Measurements from ENCODE around the gene CORO2A. TPM values are rescaled to one million over a fixed set of nuclear protein-coding genes. Genes with fewer than 3 reads are reported as not detected.

The CORO2A gene
- total and polyA plus RNA-seq, 2 of the 8 experiments (the other 6 are each of a cell fraction or from before 2014, with no cell fraction given) = 13.7 to 27.9 TPM

- H3K9me3 ChIP-seq (ENCODE audit: insufficient read depth in 2 of 2, low read depth in 1 of 2, low read length in 1 of 2) = peaks cover 3 to 5% of the 10 kb centered on the region in 2 experiments; a peak in 3 of 4 replicates
- H2BK120ac ChIP-seq (replicated peaks; ENCODE audit: low read depth, low read length) = no peak overlapping the region
- no peak overlapping the region for H2BK5ac ChIP-seq (ENCODE audit: low read depth, low read length)
- H4K5ac ChIP-seq (ENCODE audit: insufficient read length, low read depth, low read length) = no peak overlapping the region
- 0 out of 2 replicates have a peak overlapping the region, but pooled peaks have one; percentile 69 for H4K8ac ChIP-seq (ENCODE audit: extremely low read depth, insufficient read depth, low read length)
- no peaks in the 10 kb centered on the region for H3K27me3 ChIP-seq (replicated peaks in 1 of 4; ENCODE audit: control insufficient read depth in 3 of 4, extremely low read depth in 1 of 4, insufficient read depth in 3 of 4, low read length in 3 of 4)
- H2AK5ac ChIP-seq (ENCODE audit: low read depth, low read length) = no peak overlapping the region
- peaks cover 0 to under 1% (median 0%) of the 10 kb centered on the region in 4 experiments; a peak in 1 of 8 replicates for H3K36me3 ChIP-seq (ENCODE audit: control insufficient read depth in 2 of 4, insufficient read depth in 4 of 4, low read length in 3 of 4)
- 83% methylated on average over 7 of the region's 7 CpGs; no CpG with 5 or more reads in 1 of the 2 experiments for WGBS, 2 experiments (ENCODE audit: extremely low coverage in 1 of 2, insufficient coverage in 1 of 2, insufficient read length in 1 of 2, insufficient replicate concordance in 2 of 2, low coverage in 1 of 2, low lambda C conversion rate in 2 of 2, missing lambda C conversion rate in 1 of 2)
- H3K23me2 ChIP-seq (ENCODE audit: low read depth, low read length) = no peaks in the 10 kb centered on the region
- H4K91ac ChIP-seq (replicated peaks; ENCODE audit: insufficient read length, low read length) = no peak overlapping the region
- H3K79me2 ChIP-seq (ENCODE audit: control insufficient read depth in 1 of 2, insufficient read depth in 2 of 2, low read length in 2 of 2) = no peaks in the 10 kb centered on the region
- no peak overlapping the region for H3K23ac ChIP-seq (ENCODE audit: insufficient read length)
- DNase-seq (ENCODE audit: low read depth in 1 of 2, low spot score in 2 of 2) = no peak
- peaks cover 0 to 10% (median 6%) of the 10 kb centered on the region in 4 experiments; a peak in 6 of 7 replicates for H3K4me1 ChIP-seq (replicated peaks in 1 of 4; ENCODE audit: control insufficient read depth in 3 of 4, insufficient read depth in 4 of 4, low read length in 3 of 4)
- H3K4me2 ChIP-seq (ENCODE audit: insufficient read depth in 1 of 2, low read depth in 2 of 2, low read length in 2 of 2) = no peak overlapping the region
- FAIRE-seq = no peak
- H2BK20ac ChIP-seq (ENCODE audit: low read length) = no peak overlapping the region
- no peak overlapping the region for H3K9ac ChIP-seq (replicated peaks in 1 of 4; ENCODE audit: extremely low read depth in 1 of 4, low read depth in 3 of 4, low read length in 3 of 4)
- POLR2A ChIA-PET (ENCODE audit: partially characterized antibody) = interaction anchor here (0.9 kb wide), 1 partner anchor 101 kb away, joined by 3 read pairs; no protein-coding TSS in a partner anchor
- H2BK15ac ChIP-seq (ENCODE audit: low read length) = no peak overlapping the region; the same call in 1 of the 2 replicates
- no peak overlapping the region for H2BK12ac ChIP-seq (ENCODE audit: low read depth, low read length)
- H4K20me1 ChIP-seq (replicated peaks in 1 of 2; ENCODE audit: control insufficient read depth in 1 of 2, insufficient read depth in 2 of 2, low read length in 2 of 2) = no peaks in the 10 kb centered on the region
- H3K79me1 ChIP-seq (ENCODE audit: low read depth, low read length) = no peaks in the 10 kb centered on the region
- H3K56ac ChIP-seq (replicated peaks; ENCODE audit: insufficient read length, low read depth, low read length) = no peak overlapping the region
- H3K27ac ChIP-seq (ENCODE audit: low read depth, low read length) = no peak overlapping the region
- H3K4ac ChIP-seq (replicated peaks; ENCODE audit: insufficient read length, low read depth, low read length) = no peak overlapping the region
- CTCF ChIA-PET (ENCODE audit: partially characterized antibody) = interaction anchor here (0.5 to 8.3 kb wide), 11 partner anchors 13 to 193 kb away, joined by 3 to 62 read pairs (median 4); no protein-coding TSS in a partner anchor
- H3K18ac ChIP-seq (ENCODE audit: extremely low read depth, low read length) = no peak overlapping the region
- no peak overlapping the region for H3K4me3 ChIP-seq (ENCODE audit: extremely low read depth in 1 of 4, insufficient read depth in 2 of 4, low read depth in 3 of 4, low read length in 4 of 4)
- no peak overlapping the region for H2AFZ ChIP-seq (ENCODE audit: low read length)
- no peak overlapping the region for H3K14ac ChIP-seq (ENCODE audit: insufficient read length)
- TF ChIP-seq YY1 (IDR thresholded peaks at IDR 0.05; ENCODE audit: low read depth, low read length) = peak; percentile 81
- no peak for TF ChIP-seq EZH2 (IDR thresholded peaks at IDR 0.05; ENCODE audit: low read depth, low read length, severe bottlenecking)
- TF ChIP-seq, protein P1, sequence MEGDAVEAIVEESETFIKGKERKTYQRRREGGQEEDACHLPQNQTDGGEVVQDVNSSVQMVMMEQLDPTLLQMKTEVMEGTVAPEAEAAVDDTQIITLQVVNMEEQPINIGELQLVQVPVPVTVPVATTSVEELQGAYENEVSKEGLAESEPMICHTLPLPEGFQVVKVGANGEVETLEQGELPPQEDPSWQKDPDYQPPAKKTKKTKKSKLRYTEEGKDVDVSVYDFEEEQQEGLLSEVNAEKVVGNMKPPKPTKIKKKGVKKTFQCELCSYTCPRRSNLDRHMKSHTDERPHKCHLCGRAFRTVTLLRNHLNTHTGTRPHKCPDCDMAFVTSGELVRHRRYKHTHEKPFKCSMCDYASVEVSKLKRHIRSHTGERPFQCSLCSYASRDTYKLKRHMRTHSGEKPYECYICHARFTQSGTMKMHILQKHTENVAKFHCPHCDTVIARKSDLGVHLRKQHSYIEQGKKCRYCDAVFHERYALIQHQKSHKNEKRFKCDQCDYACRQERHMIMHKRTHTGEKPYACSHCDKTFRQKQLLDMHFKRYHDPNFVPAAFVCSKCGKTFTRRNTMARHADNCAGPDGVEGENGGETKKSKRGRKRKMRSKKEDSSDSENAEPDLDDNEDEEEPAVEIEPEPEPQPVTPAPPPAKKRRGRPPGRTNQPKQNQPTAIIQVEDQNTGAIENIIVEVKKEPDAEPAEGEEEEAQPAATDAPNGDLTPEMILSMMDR (IDR thresholded peaks at IDR 0.05; ENCODE audit: control extremely low read depth in 1 of 3, insufficient read depth in 1 of 3, low read depth in 1 of 3, low read length in 3 of 3) = peak in 2 of 3 experiments; percentile 2 to 10; a peak in 2 of 4 replicates
- TF ChIP-seq TEAD4 (IDR thresholded peaks at IDR 0.05; ENCODE audit: low read depth, low read length) = no peak
- TF ChIP-seq NRF1 (IDR thresholded peaks at IDR 0.05; ENCODE audit: low read depth, low read length) = no peak
- TF ChIP-seq JUN (IDR thresholded peaks at IDR 0.05; ENCODE audit: low read depth, low read length) = no peak
- no peak for TF ChIP-seq ZNF274 (IDR thresholded peaks at IDR 0.05; ENCODE audit: borderline replicate concordance, extremely low read depth, low read length)
- no peak for TF ChIP-seq RXRA (IDR thresholded peaks at IDR 0.05; ENCODE audit: insufficient read depth, low read depth, low read length)
- TF ChIP-seq EGR1 (IDR thresholded peaks at IDR 0.05; ENCODE audit: borderline replicate concordance, low read depth, low read length) = no peak
- TF ChIP-seq JUND (IDR thresholded peaks at IDR 0.05; ENCODE audit: low read length) = no peak
- no peak for TF ChIP-seq POU5F1 (IDR thresholded peaks at IDR 0.05; ENCODE audit: low read depth, low read length)
- no peak for TF ChIP-seq TAF1 (IDR thresholded peaks at IDR 0.05; ENCODE audit: low read depth, low read length)
Measured at GRCh38 chr9:98203153-98203552, 10.7 kb upstream of the CORO2A start.
